OCI-LY3 (cell line): ENCODE data around the gene ZFYVE9.

ENCODE experiments used
- H2AFZ ChIP-seq: fragments of 200-600, 300-600 bp; shearing (Covaris generic); 2 replicates; pipeline ENCODE4 v1.6.0; 2014; ENCODE audit warnings: antibody characterized with exemption, low read depth, low read length
- H3K27ac ChIP-seq: fragments of 200-600, 300-600 bp; sonication (generic); 2 replicates; pipeline ENCODE4 v1.5.1; 2014; ENCODE audit warnings: mild to moderate bottlenecking, low read length, moderate library complexity, mixed read lengths
- H3K27me3 ChIP-seq: fragments of 200-600, 300-600 bp; sonication (generic); 2 replicates; pipeline ENCODE4 v1.6.1; 2014; ENCODE audit warnings: low read depth, low read length, mixed read lengths
- H3K36me3 ChIP-seq: fragments of 200-600, 300-600 bp; sonication (generic); replicated peaks from 2 replicates; pipeline ENCODE3; 2014; ENCODE audit warnings: low read depth, low read length, mixed read lengths
- H3K4me1 ChIP-seq: fragments of 300-600, 200-600 bp; sonication (generic); 2 replicates; pipeline ENCODE4 v1.6.1; 2014; ENCODE audit warnings: low read length, mixed read lengths
- H3K4me2 ChIP-seq: fragments of 200-600, 300-600 bp; sonication (generic); 2 replicates; pipeline ENCODE4 v1.6.1; 2014; ENCODE audit warnings: low read length, mixed read lengths
- H3K4me3 ChIP-seq: fragments of 300-600, 200-600 bp; sonication (generic); 2 replicates; pipeline ENCODE4 v1.5.1; 2014; ENCODE audit warnings: antibody characterized with exemption, mild to moderate bottlenecking, low read length, moderate library complexity
- H3K79me2 ChIP-seq: fragments of 300-600, 200-600 bp; shearing (Covaris generic); 2 replicates; pipeline ENCODE4 v1.6.1; 2014; ENCODE audit warnings: mild to moderate bottlenecking, low read length, mixed read lengths
- H3K9ac ChIP-seq: fragments of 300-600, 200-600 bp; shearing (Covaris generic); 2 replicates; pipeline ENCODE4 v1.6.0; 2014; ENCODE audit warnings: mild to moderate bottlenecking, low read length, moderate library complexity
- H3K9me3 ChIP-seq: fragments of 200-600, 300-600 bp; shearing (Covaris generic); 2 replicates; pipeline ENCODE4 v1.6.1; 2014; ENCODE audit warnings: low read length, mixed read lengths; ENCODE audit not compliant: insufficient read depth
- H4K20me1 ChIP-seq: fragments of 200-600, 300-600 bp; sonication (generic); 2 replicates; pipeline ENCODE4 v1.6.1; 2016; ENCODE audit warnings: low read length, mixed read lengths; ENCODE audit not compliant: insufficient read depth
- CTCF ChIP-seq: fragments of 200-600, 300-600 bp; sonication (generic); IDR thresholded peaks from 2 replicates; pipeline ENCODE4 v1.5.1; 2014; ENCODE audit warnings: antibody characterized with exemption, low read length, low read depth
- EZH2phosphoT487 ChIP-seq: fragments of 200-600 bp; shearing (Covaris generic); IDR thresholded peaks from 2 replicates; pipeline ENCODE4 v1.6.1; 2018; ENCODE audit warnings: antibody characterized with exemption, mixed run types, low read depth

Gene ZFYVE9

GRCh38 chr1:52341655-52342260 is 199.9 kb downstream of the ZFYVE9 start:
- Histone ChIP-seq H3K4me1 (no peaks in the 10 kb centered on the region), H3K79me2 (no peaks in the 10 kb centered on the region), H3K36me3 (no peaks in the 10 kb centered on the region), H3K27me3 (no peaks in the 10 kb centered on the region), H3K9me3 (no peaks in the 10 kb centered on the region), H2AFZ (no peak overlapping the region), H3K27ac (no peak overlapping the region), H4K20me1 (no peaks in the 10 kb centered on the region), H3K4me3 (no peak overlapping the region), H3K9ac (no peak overlapping the region), H3K4me2 (no peak overlapping the region)
- TF ChIP-seq EZH2phosphoT487 (no peak), CTCF (no peak)

- Histone ChIP-seq H3K4me1 (no peaks in the 10 kb centered on the region), H4K20me1 (no peaks in the 10 kb centered on the region), H3K27ac (no peak overlapping the region), H3K9ac (no peak overlapping the region), H2AFZ (no peak overlapping the region), H3K27me3 (no peaks in the 10 kb centered on the region), H3K4me3 (no peak overlapping the region), H3K4me2 (no peak overlapping the region), H3K79me2 (no peaks in the 10 kb centered on the region), H3K9me3 (no peaks in the 10 kb centered on the region), H3K36me3 (no peaks in the 10 kb centered on the region)
- TF ChIP-seq CTCF (no peak), EZH2phosphoT487 (no peak)
Measured at GRCh38 chr1:52343979-52344378, 202.1 kb downstream of the ZFYVE9 start.

GRCh38 chr1:52345252-52345651 is 203.4 kb downstream of the ZFYVE9 start:
- Histone ChIP-seq H3K9ac (no peak overlapping the region), H2AFZ (no peak overlapping the region), H3K4me2 (no peak overlapping the region), H3K79me2 (no peaks in the 10 kb centered on the region), H3K27me3 (no peaks in the 10 kb centered on the region), H4K20me1 (no peaks in the 10 kb centered on the region), H3K36me3 (no peaks in the 10 kb centered on the region), H3K9me3 (no peaks in the 10 kb centered on the region), H3K4me1 (no peaks in the 10 kb centered on the region), H3K27ac (no peak overlapping the region), H3K4me3 (no peak overlapping the region)
- TF ChIP-seq CTCF = no peak
- TF ChIP-seq EZH2phosphoT487 = no peak

- TF ChIP-seq EZH2phosphoT487 (no peak), CTCF (no peak)
- H3K27me3 ChIP-seq = no peaks in the 10 kb centered on the region
- no peak overlapping the region for H3K4me3 ChIP-seq
- no peaks in the 10 kb centered on the region for H3K4me1 ChIP-seq
- no peaks in the 10 kb centered on the region for H3K79me2 ChIP-seq
- no peak overlapping the region for H3K4me2 ChIP-seq
- H4K20me1 ChIP-seq = no peaks in the 10 kb centered on the region
- H3K9ac ChIP-seq = no peak overlapping the region
- no peaks in the 10 kb centered on the region for H3K36me3 ChIP-seq
- H3K9me3 ChIP-seq = no peaks in the 10 kb centered on the region
- no peak overlapping the region for H2AFZ ChIP-seq
- no peak overlapping the region for H3K27ac ChIP-seq
Measured at GRCh38 chr1:52346653-52347052, 204.8 kb downstream of the ZFYVE9 start.
